ENCODE data around the gene PLD5. TPM values are rescaled to one million over a fixed set of nuclear protein-coding genes. Genes with fewer than 3 reads are reported as not detected.

PLD5 gene
- total and polyA plus RNA-seq, 2 donors (not counting 3 experiments of a cell fraction or from before 2014, with no cell fraction given), result not detected

- Histone ChIP-seq H2AFZ (ENCODE audit: low read depth, low read length) (no peak overlapping the region), H3K9me3 (replicated peaks; ENCODE audit: control insufficient read depth, insufficient read depth, low read length) (no peaks in the 10 kb centered on the region), H3K27me3 (ENCODE audit: control insufficient read depth in 2 of 2, insufficient read depth in 2 of 2, low read length in 2 of 2) (peaks cover 0 to 1% of the 10 kb centered on the region in 2 experiments), H3K79me2 (ENCODE audit: control insufficient read depth, insufficient read depth, low read length) (no peaks in the 10 kb centered on the region), H4K20me1 (replicated peaks; ENCODE audit: control insufficient read depth, extremely low read depth, insufficient read depth, low read length) (no peaks in the 10 kb centered on the region), H3K27ac (ENCODE audit: insufficient read depth, low read depth, low read length) (no peak overlapping the region), H3K9me1 (replicated peaks; ENCODE audit: control insufficient read depth, extremely low read depth, insufficient read depth, low read length) (no peaks in the 10 kb centered on the region), H3K36me3 (ENCODE audit: control insufficient read depth in 2 of 2, extremely low read depth in 1 of 2, insufficient read depth in 2 of 2, low read length in 2 of 2) (no peaks in the 10 kb centered on the region), H3K4me3 (replicated peaks in 1 of 3; ENCODE audit: insufficient read depth in 1 of 3, low read depth in 1 of 3, low read length in 3 of 3) (no peak overlapping the region), H3K4me2 (ENCODE audit: insufficient read depth, low read length) (no peak overlapping the region), H3K9ac (replicated peaks; ENCODE audit: extremely low read depth, insufficient read depth, low read length) (no peak overlapping the region), H3K4me1 (ENCODE audit: control insufficient read depth, extremely low read depth, insufficient read depth, low read length) (no peaks in the 10 kb centered on the region)
- intact Hi-C loops (cut with micrococcal nuclease) (no loop called here), dilution Hi-C loops (cut with MboI; ENCODE audit: extremely low pct_ligation_motif_present, low sequenced_read_pairs) (no loop called here)
- DNase-seq (ENCODE audit: low read depth, low spot score) (no peak), FAIRE-seq (no peak)
- no TSS peak for BruUV-seq (replicated peaks)
- ChIA-PET POLR2A (no interaction called here), CTCF (no interaction called here)
- TF ChIP-seq EZH2 (IDR thresholded peaks at IDR 0.05; ENCODE audit: borderline replicate concordance, low read depth, low read length, severe bottlenecking) (no peak), JUN (IDR thresholded peaks at IDR 0.05; ENCODE audit: borderline replicate concordance, insufficient read depth, insufficient read length, low read depth) (no peak), FOS (IDR thresholded peaks at IDR 0.05; ENCODE audit: borderline replicate concordance, insufficient read depth, low read length) (no peak), MAX (IDR thresholded peaks at IDR 0.05; ENCODE audit: insufficient read depth, insufficient read length) (no peak), CTCF (IDR thresholded peaks at IDR 0.05; ENCODE audit: extremely low read depth in 1 of 2, insufficient read depth in 1 of 2, low read depth in 1 of 2, low read length in 2 of 2) (no peak), MYC (IDR thresholded peaks at IDR 0.05; ENCODE audit: low read depth, low read length) (no peak), GATA2 (IDR thresholded peaks at IDR 0.05; ENCODE audit: insufficient read depth, insufficient read length, low read depth, low read length) (no peak)
These were observed 6.3 kb upstream of the PLD5 start for GRCh38 chr1:242530761-242531160.

All from endothelial cell of umbilical vein (primary cell).